Body of pancreas (tissue), 4 donors: Measurements from ENCODE around the gene TRAK2. TPM values are rescaled to one million over a fixed set of nuclear protein-coding genes. Genes with fewer than 3 reads are reported as not detected.
"Not testable (repeated sequence)": the region's sequence is repeated elsewhere in the genome, so short reads cannot be mapped to it uniquely, and the experiment has no call there.

Experiments
- ATAC-seq: fragments of 150-250 bp; one replicate; pipeline ENCODE4 v1.9.1; 2016
- DNase-seq, 4 donors: peaks; one replicate each; pipeline ENCODE4 v3.0.0-alpha.2; 2019
- H3K27ac ChIP-seq, 4 donors: fragments of 200-600 bp; sonication (generic); 1 replicate in 3 of 4; 2 replicates in 1 of 4; pipeline versions ENCODE4 v1.5.1 to v1.6.1; 2016 to 2019; ENCODE audit warnings: mild to moderate bottlenecking in 1 of 4, mixed read lengths in 1 of 4, moderate library complexity in 1 of 4
- H3K27me3 ChIP-seq, 2 donors: fragments of 200-600 bp; sonication (generic); one replicate each; pipeline ENCODE4 v1.6.0; 2016; ENCODE audit warnings: mild to moderate bottlenecking in 1 of 2
- H3K36me3 ChIP-seq, 2 donors: fragments of 200-600 bp; sonication (generic); replicated peaks in 1 of 2; 2 replicates each; pipeline ENCODE4 v1.5.1; 2016; ENCODE audit warnings: low read depth in 2 of 2; ENCODE audit not compliant: insufficient read depth in 1 of 2
- H3K4me1 ChIP-seq: fragments of 200-600 bp; sonication (generic); one replicate; pipeline ENCODE4 v1.6.0; 2016
- H3K4me3 ChIP-seq, 2 donors: fragments of 200-600 bp; sonication (generic); 1 replicate in 1 of 2; 2 replicates in 1 of 2; pipeline ENCODE4 v1.5.1; 2016 to 2019
- H3K9me3 ChIP-seq, 3 donors: fragments of 200-600 bp; sonication (generic); 1 replicate in 2 of 3; 2 replicates in 1 of 3; pipeline ENCODE4 v1.5.1; 2016
- CTCF ChIP-seq, 7 experiments: fragments of 450-650 bp in 4 of 7; fragments of 200-600 bp in 3 of 7; sonication (generic) in 3 of 7; IDR thresholded peaks; one replicate each; pipeline ENCODE4 v1.5.1; 2016 to 2019; ENCODE audit warnings: antibody characterized with exemption in 7 of 7
- POLR2A ChIP-seq, 3 donors: fragments of 450-650 bp; IDR thresholded peaks; one replicate each; pipeline ENCODE4 v1.6.1; 2016; ENCODE audit warnings: antibody characterized with exemption in 3 of 3, mild to moderate bottlenecking in 2 of 3
- WGBS, 2 donors: methylation state at CpG; one replicate each; pipeline ENCODE4 v1.1.5; 2017; 5-methylcytosine and 5-hydroxymethylcytosine counted together
- intact Hi-C: fragments of 100-400 bp; cut with DNase I; formaldehyde crosslinking; loops from one replicate; pipeline ENCODE4 v1.15.1; 2023
- total RNA-seq, 2 donors: library from RNA; depleted of rRNA; stranded (reverse); fragments of >200 nt; gene quantifications; one replicate each; pipeline ENCODE4 v1.1.0, GENCODE V29; 2016

Gene TRAK2
- total RNA-seq, 2 donors from 2014 or later: 13.8 to 24.9 TPM

GRCh38 chr2:201447086-201447485, 4.2 kb downstream of the TRAK2 start:
- WGBS, 2 donors: 97 to 98% methylated on average over 1 of the region's 1 CpG
- no peak overlapping the region for H3K4me3 ChIP-seq
- intact Hi-C loops: no loop called here
- DNase-seq (no peak), ATAC-seq (no peak)
- no peaks in the 10 kb centered on the region for H3K27me3 ChIP-seq
- TF ChIP-seq CTCF (IDR thresholded peaks at IDR 0.05) (no peak), POLR2A (IDR thresholded peaks at IDR 0.05) (no peak)
- no peaks in the 10 kb centered on the region for H3K36me3 ChIP-seq
- H3K4me1 ChIP-seq: peaks cover 55% of the 10 kb centered on the region
- no peaks in the 10 kb centered on the region for H3K9me3 ChIP-seq
- no peak overlapping the region for H3K27ac ChIP-seq

GRCh38 chr2:201444746-201445465, 6.4 kb downstream of the TRAK2 start:
- Histone ChIP-seq H3K9me3 (no peaks in the 10 kb centered on the region), H3K36me3 (no peaks in the 10 kb centered on the region), H3K4me1 (peaks cover 55% of the 10 kb centered on the region), H3K4me3 (no peak overlapping the region), H3K27me3 (no peaks in the 10 kb centered on the region), H3K27ac (peak overlapping the region in 2 of 4 donors; percentile 17 to 44)
- DNase-seq: no peak
- intact Hi-C loops: no loop called here
- ATAC-seq: no peak
- TF ChIP-seq CTCF (IDR thresholded peaks at IDR 0.05): no peak
- TF ChIP-seq POLR2A (IDR thresholded peaks at IDR 0.05): no peak
- 25% methylated on average over 3 of the region's 3 CpGs for WGBS, 2 donors

GRCh38 chr2:201441409-201441808, 9.8 kb downstream of the TRAK2 start:
- TF ChIP-seq CTCF (IDR thresholded peaks at IDR 0.05): no peak
- no peak for TF ChIP-seq POLR2A (IDR thresholded peaks at IDR 0.05)
- H3K4me3 ChIP-seq: no peak overlapping the region
- no peak overlapping the region for H3K27ac ChIP-seq
- H3K4me1 ChIP-seq: peaks cover 45% of the 10 kb centered on the region
- intact Hi-C loops: no loop called here
- no peaks in the 10 kb centered on the region for H3K9me3 ChIP-seq
- no peaks in the 10 kb centered on the region for H3K27me3 ChIP-seq
- no peaks in the 10 kb centered on the region for H3K36me3 ChIP-seq
- 82 to 93% methylated on average over 7 of the region's 7 CpGs for WGBS, 2 donors
- ATAC-seq (no peak), DNase-seq (no peak)

GRCh38 chr2:201440182-201440581, 11.1 kb downstream of the TRAK2 start:
- no peaks in the 10 kb centered on the region for H3K36me3 ChIP-seq
- peak; percentile 65 to 90 (median 82) for DNase-seq
- peak overlapping the region in 3 of 4 donors; percentile 6 to 29 (median 24) for H3K27ac ChIP-seq
- intact Hi-C loops: no loop called here
- H3K9me3 ChIP-seq: no peaks in the 10 kb centered on the region
- WGBS, 2 donors: 14 to 17% methylated on average over 1 of the region's 1 CpG
- peaks cover 34% of the 10 kb centered on the region for H3K4me1 ChIP-seq
- H3K27me3 ChIP-seq: no peaks in the 10 kb centered on the region
- peak in 1 of 7 experiments; percentile 1 for TF ChIP-seq CTCF (IDR thresholded peaks at IDR 0.05)
- TF ChIP-seq POLR2A (IDR thresholded peaks at IDR 0.05): no peak
- no peak overlapping the region for H3K4me3 ChIP-seq
- peak; percentile 97 for ATAC-seq

- H3K27ac ChIP-seq: not testable (repeated sequence)
Observed at GRCh38 chr2:201439336-201439922, 11.8 kb downstream of the TRAK2 start.

More at GRCh38 chr2:201439336-201439922, 11.8 kb downstream of the TRAK2 start:
- ATAC-seq, H3K9me3 ChIP-seq, intact Hi-C loops, H3K4me3 ChIP-seq, H3K27me3 ChIP-seq, DNase-seq, H3K36me3 ChIP-seq: not testable (repeated sequence)
- H3K4me1 ChIP-seq: peaks cover 28% of the 10 kb centered on the region
- WGBS, 2 donors: 87 to 93% methylated on average over 1 of the region's 3 CpGs
